ENCODE results near the gene BLOC1S3. TPM values are rescaled to one million over a fixed set of nuclear protein-coding genes. Genes with fewer than 3 reads are reported as not detected.

Gene BLOC1S3
- total and polyA plus RNA-seq, 9 donors, result 1.8 to 8.4 (median 7.2) TPM

DNA sequence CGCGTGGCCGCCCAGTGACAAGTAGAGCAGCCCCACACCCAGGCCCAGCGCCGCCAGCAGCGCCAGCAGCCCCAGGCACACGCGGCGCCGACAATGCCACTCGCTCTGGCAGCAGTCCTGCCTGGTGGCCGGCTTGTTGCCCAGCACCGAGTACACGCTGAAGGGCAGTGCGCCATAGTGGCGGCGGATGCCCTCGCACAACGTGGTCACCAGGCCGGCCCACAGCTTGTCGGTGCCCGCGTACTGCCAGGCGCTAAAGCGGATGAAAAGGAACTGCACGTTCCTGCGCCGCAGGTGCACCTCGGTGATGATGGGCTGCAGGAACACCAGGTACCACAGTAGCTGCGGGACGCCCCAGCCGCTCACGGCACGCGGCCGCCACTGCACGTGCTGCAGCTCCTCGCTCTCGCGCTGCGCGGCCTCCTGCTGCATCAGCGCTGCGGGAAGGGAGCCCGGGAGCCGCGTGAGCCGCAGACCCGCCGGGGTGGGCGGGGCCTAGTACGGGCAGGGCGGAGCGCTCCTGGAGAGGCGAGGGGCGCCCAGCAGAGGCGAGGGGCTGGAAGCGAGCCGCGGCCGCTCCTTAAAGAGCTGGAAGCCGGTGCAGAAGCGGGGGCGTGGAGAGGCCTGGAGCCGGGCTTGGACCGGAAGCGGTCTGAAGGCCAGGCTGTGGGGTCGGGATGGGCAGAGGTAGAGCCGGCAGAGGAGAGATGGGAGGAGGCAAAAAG is 25.1 kb upstream of the BLOC1S3 start:
- peaks cover 66% of the 10 kb centered on the region for H3K27me3 ChIP-seq (ENCODE audit: control insufficient read depth, insufficient read depth, low read length)
- DNase-seq, result peak; percentile 77

DNA sequence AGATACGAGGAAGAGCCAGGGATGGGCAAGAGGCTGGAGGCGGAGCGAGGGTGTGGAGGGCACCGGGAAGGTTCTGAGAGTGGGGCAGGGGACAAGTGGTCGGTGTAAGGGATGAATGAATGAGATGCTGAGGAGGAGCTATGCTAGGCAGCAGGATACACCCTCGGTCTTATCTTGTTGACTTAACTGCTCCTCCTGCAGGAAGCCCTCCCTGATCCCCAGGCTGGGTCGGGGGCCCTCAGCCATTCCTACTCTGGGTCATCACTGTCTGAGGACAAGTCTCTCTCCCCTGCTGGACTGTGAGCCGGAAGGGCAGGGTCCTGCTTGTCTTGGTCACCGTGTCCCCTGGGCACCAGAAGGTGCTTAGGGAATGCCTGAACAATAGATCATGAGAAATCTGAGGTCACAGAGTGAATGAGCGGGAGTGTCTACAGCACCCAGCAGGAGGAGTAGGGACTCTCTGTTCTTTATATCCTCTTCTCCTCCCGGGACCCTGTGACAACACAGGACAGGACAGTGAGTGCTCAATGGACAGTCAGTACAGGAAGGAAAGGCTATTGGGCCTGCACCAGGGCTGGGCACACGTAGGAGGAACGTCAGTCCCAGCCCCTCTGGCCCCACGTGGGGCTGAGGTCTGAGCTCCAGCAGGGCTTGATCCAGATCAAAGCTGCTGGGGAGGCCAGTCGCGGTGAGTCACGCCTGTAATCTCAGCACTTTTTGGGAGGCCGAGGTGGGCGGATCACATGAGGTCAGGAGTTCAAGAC is 24.3 kb upstream of the BLOC1S3 start:
- Histone ChIP-seq H3K9me3 (replicated peaks; ENCODE audit: control insufficient read depth, low read depth, low read length) (no peaks in the 10 kb centered on the region), H3K4me3 (ENCODE audit: low read length) (peak overlapping the region; percentile 13), H3K4me1 (ENCODE audit: control insufficient read depth, insufficient read depth, low read length) (peaks cover 27% of the 10 kb centered on the region), H3K27ac (ENCODE audit: low read length) (no peak overlapping the region), H3K27me3 (ENCODE audit: control insufficient read depth, insufficient read depth, low read length) (peaks cover 67% of the 10 kb centered on the region), H3K36me3 (ENCODE audit: control insufficient read depth, insufficient read depth, low read length) (no peaks in the 10 kb centered on the region)
- no peak for DNase-seq
- WGBS (ENCODE audit: insufficient coverage), result 13% methylated on average over 10 of the region's 19 CpGs

More for the DNA sequence above, 25.1 kb upstream of the BLOC1S3 start:
- 1% methylated on average over 68 of the region's 69 CpGs for WGBS (ENCODE audit: insufficient coverage)
- no peaks in the 10 kb centered on the region for H3K9me3 ChIP-seq (replicated peaks; ENCODE audit: control insufficient read depth, low read depth, low read length)
- H3K4me1 ChIP-seq (ENCODE audit: control insufficient read depth, insufficient read depth, low read length), result peaks cover 27% of the 10 kb centered on the region
- H3K36me3 ChIP-seq (ENCODE audit: control insufficient read depth, insufficient read depth, low read length), result peaks cover under 1% of the 10 kb centered on the region
- no peak overlapping the region for H3K27ac ChIP-seq (ENCODE audit: low read length)
- peak overlapping the region; percentile 24 for H3K4me3 ChIP-seq (ENCODE audit: low read length)

DNA sequence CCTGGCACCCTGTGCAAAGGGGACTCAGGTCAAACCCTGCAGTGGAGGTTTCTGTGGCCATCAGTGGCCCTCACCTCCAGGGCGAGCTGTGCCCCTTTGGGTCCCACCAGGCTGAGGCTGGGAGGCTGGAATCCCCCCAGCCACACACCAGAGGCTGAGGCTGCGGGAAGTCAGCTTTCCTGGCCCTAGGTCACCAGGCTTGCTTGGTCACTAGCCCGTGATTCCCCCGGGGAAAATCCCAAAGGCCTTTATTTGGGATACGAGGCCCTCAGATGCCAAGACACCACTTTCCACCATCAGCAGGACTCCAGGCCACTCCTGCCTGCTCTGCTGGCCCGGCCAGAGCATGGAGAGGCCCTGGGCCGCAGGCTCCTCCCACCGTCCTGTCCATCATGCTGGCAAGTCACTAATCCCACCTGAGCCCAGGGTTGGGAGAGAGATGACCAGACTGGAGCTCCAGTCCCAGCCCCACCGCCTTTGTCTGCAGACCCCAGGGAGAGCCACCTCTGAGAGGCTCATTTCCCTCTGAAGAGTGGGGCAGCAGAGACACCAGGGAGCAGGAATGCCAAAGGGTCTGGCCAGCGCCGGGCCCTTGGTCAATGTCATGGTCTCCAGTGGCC is 22.5 kb upstream of the BLOC1S3 start:
- 58% methylated on average over 8 of the region's 11 CpGs for WGBS (ENCODE audit: insufficient coverage)

DNA sequence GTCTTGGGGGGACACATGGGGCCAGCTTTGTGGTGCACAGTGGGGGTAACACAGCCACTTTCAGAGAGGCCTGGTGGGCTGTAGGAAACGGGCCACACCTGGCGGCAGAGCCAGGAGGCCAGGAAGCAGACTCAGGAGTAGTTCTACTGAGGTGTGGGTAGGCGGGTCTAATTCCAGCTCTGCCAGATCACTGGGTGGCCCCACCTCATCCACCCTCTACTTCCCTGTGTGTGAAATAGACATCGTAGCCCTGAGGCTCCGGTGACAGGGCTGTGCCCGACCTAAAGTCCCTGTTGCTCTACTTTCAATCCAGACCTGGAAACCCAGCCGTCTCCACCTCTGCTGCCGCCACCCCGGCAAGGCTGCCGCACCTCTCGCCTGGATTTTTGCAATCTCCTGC is 21.8 kb upstream of the BLOC1S3 start:
- Histone ChIP-seq H3K27me3 (ENCODE audit: control insufficient read depth, insufficient read depth, low read length) (peaks cover 68% of the 10 kb centered on the region), H3K4me3 (ENCODE audit: low read length) (no peak overlapping the region), H3K36me3 (ENCODE audit: control insufficient read depth, insufficient read depth, low read length) (no peaks in the 10 kb centered on the region), H3K27ac (ENCODE audit: low read length) (no peak overlapping the region), H3K9me3 (replicated peaks; ENCODE audit: control insufficient read depth, low read depth, low read length) (no peaks in the 10 kb centered on the region), H3K4me1 (ENCODE audit: control insufficient read depth, insufficient read depth, low read length) (peaks cover 29% of the 10 kb centered on the region)
- DNase-seq, result no peak
- WGBS (ENCODE audit: insufficient coverage), result 49% methylated on average over 8 of the region's 11 CpGs

More for the DNA sequence above, 22.5 kb upstream of the BLOC1S3 start:
- Histone ChIP-seq H3K36me3 (ENCODE audit: control insufficient read depth, insufficient read depth, low read length) (no peaks in the 10 kb centered on the region), H3K27ac (ENCODE audit: low read length) (no peak overlapping the region), H3K4me3 (ENCODE audit: low read length) (no peak overlapping the region), H3K9me3 (replicated peaks; ENCODE audit: control insufficient read depth, low read depth, low read length) (no peaks in the 10 kb centered on the region), H3K27me3 (ENCODE audit: control insufficient read depth, insufficient read depth, low read length) (peaks cover 69% of the 10 kb centered on the region), H3K4me1 (ENCODE audit: control insufficient read depth, insufficient read depth, low read length) (peaks cover 27% of the 10 kb centered on the region)
- DNase-seq, result no peak

DNA sequence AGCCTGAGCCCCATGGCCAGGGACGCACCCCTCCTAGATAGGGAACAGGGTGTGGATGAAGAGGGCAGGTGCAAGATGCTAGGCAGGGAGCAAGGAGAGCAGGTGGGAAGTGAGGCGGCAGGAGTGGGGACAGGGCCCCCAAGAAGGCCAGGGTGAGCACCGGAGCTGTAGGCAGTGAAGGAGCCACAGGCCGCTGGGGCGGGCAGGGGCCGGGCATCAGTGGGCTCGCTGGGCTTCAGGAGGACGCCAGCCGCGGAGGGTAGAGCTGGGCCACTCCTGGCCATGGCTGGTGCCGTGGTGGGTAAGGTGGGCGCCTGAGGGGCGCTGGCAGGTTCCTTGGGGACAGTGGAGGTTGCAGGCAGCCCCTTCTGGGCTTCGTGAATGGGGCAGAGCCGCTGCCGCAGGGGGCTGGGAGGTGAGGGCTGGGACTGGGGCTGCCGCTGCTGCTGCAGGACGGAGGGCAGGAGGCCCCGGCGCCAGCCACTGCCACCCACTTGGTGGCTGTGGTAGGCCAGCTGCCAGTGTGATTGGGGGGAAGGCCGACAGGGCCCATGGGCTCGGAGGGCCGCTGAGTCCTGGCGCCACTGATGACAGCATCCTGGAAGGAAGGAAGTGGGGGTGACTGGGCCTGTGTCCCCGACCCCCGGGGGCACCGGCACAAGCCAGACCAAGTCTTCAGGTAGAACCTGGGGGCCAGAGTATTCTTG is 19.9 kb upstream of the BLOC1S3 start:
- DNase-seq, result no peak
- 78% methylated on average over 27 of the region's 27 CpGs for WGBS (ENCODE audit: insufficient coverage)
- no peaks in the 10 kb centered on the region for H3K36me3 ChIP-seq (ENCODE audit: control insufficient read depth, insufficient read depth, low read length)
- no peaks in the 10 kb centered on the region for H3K9me3 ChIP-seq (replicated peaks; ENCODE audit: control insufficient read depth, low read depth, low read length)
- peaks cover 11% of the 10 kb centered on the region for H3K4me1 ChIP-seq (ENCODE audit: control insufficient read depth, insufficient read depth, low read length)
- no peak overlapping the region for H3K27ac ChIP-seq (ENCODE audit: low read length)
- peaks cover 51% of the 10 kb centered on the region for H3K27me3 ChIP-seq (ENCODE audit: control insufficient read depth, insufficient read depth, low read length)
- H3K4me3 ChIP-seq (ENCODE audit: low read length), result no peak overlapping the region

DNA sequence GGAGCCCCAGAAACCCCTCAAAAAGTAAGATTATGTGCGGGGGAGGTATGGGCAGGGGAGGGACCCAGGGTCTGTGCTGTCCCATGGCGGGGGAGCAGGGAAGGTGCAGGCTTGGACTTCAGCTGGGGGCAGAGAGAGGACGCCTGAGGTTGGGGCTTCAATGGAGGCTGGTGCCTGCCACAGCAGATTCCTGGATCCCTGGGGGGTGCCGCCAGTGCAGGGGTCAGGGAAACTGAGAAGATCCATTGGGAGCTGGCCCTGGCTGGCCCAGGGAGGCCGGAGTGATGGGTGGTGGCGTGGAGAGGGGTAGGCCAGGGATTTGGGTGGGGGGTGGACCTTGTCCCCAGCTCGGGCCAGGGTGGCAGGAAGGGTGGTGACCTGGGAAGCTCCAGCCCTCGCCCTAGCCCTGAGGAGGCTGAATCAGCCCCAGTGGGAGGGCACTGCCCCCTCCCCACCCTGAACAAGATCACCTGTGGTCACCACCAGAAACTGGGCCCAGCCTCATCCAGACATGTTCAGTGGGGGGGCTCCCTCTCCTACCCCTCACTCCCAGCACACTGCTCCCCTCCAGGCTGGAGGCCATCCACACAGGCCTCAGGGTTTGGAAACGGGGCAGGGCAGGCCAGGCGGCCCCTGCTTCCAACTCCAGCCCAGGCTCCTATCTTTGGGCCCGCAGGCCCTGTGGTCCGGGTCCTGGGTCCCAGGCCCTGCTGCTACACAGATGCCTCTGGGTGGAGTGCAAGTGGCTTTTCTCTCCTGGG is 19.2 kb upstream of the BLOC1S3 start:
- no peak for DNase-seq
- peaks cover 8% of the 10 kb centered on the region for H3K4me1 ChIP-seq (ENCODE audit: control insufficient read depth, insufficient read depth, low read length)
- WGBS (ENCODE audit: insufficient coverage), result 74% methylated on average over 8 of the region's 12 CpGs
- H3K9me3 ChIP-seq (replicated peaks; ENCODE audit: control insufficient read depth, low read depth, low read length), result no peaks in the 10 kb centered on the region
- peaks cover 44% of the 10 kb centered on the region for H3K27me3 ChIP-seq (ENCODE audit: control insufficient read depth, insufficient read depth, low read length)
- H3K27ac ChIP-seq (ENCODE audit: low read length), result no peak overlapping the region
- H3K36me3 ChIP-seq (ENCODE audit: control insufficient read depth, insufficient read depth, low read length), result no peaks in the 10 kb centered on the region
- no peak overlapping the region for H3K4me3 ChIP-seq (ENCODE audit: low read length)

DNA sequence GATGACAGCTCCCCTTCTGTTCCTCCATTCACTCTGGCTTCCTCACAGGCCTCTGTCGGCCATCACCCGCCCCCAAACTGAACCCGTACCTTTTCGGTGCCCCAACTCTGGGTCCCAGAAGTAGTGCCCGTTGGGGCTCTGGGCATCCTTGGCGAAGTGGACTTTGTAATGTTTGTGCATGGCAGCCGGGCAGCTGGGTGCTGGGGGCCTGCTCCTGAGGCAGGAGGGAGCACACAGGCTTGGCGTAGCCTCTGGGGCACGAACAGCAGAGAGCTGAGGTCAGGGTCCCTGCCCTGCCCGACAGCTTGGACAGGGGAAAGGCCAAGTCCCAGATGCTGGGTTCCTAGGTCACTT is 18.6 kb upstream of the BLOC1S3 start:
- Histone ChIP-seq H3K4me3 (ENCODE audit: low read length) (no peak overlapping the region), H3K27me3 (ENCODE audit: control insufficient read depth, insufficient read depth, low read length) (peaks cover 39% of the 10 kb centered on the region), H3K4me1 (ENCODE audit: control insufficient read depth, insufficient read depth, low read length) (peaks cover 14% of the 10 kb centered on the region), H3K27ac (ENCODE audit: low read length) (no peak overlapping the region), H3K9me3 (replicated peaks; ENCODE audit: control insufficient read depth, low read depth, low read length) (no peaks in the 10 kb centered on the region), H3K36me3 (ENCODE audit: control insufficient read depth, insufficient read depth, low read length) (no peaks in the 10 kb centered on the region)
- 83% methylated on average over 8 of the region's 10 CpGs for WGBS (ENCODE audit: insufficient coverage)
- no peak for DNase-seq

DNA sequence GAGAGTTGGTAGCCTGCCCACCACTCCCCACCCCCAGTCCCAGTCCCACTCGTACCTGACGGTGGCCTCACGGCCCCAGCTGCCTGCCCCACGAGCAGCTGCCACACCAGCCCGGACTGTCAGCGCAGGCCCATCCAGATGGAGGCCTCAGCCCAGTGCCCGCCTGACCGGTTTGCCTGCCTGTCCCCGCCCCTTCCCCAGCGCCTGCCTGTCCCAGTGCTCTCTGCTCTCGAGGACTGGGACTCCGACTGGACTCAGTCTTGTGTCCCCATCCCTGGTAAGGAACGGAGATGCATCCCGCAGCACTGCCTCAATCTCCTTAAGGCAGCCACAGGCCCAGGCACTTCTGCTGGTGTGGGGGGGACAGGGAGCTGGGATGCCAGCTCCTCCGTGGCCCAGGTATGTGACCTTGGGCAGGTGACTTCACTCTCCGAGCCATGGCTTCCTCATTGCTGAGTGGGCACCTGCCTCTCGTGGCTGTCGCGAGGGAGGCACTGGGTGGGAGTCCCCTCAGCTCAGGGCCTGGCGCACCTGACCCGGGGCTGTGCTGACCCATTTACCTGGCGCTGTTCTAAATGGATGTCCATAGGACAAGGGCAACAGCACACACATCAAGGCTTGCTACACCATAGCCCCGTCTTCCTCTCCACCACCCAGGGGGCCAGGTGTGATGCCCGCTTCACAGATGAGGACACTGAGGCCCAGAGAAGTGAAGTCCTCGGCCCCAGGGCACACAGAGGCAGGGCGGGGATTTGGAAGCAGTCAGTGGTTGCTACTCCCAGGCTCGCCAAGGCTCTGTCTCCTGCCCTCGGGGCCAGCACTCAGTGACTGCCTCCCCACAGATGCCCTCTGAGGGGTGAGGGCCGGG is 17.5 kb upstream of the BLOC1S3 start, which contains the start of gene NKPD1:
Gene NKPD1, minus strand, starts transcription at position 113 of the 868 bp plus-strand sequence. CDS start 832 bp downstream, outside the sequence.
- WGBS (ENCODE audit: insufficient coverage), result 41% methylated on average over 21 of the region's 29 CpGs
- Histone ChIP-seq H3K27me3 (ENCODE audit: control insufficient read depth, insufficient read depth, low read length) (peaks cover 30% of the 10 kb centered on the region), H3K9me3 (replicated peaks; ENCODE audit: control insufficient read depth, low read depth, low read length) (no peaks in the 10 kb centered on the region), H3K4me3 (ENCODE audit: low read length) (no peak within 1 kb of the TSS), H3K4me1 (ENCODE audit: control insufficient read depth, insufficient read depth, low read length) (peaks cover 15% of the 10 kb centered on the region), H3K27ac (ENCODE audit: low read length) (no peak within 1 kb of the TSS), H3K36me3 (ENCODE audit: control insufficient read depth, insufficient read depth, low read length) (no peaks in the 10 kb centered on the region)
- DNase-seq, result no peak
